HG02970 (cell line): Measurements from ENCODE around the gene OOSP2.

Source experiments
- ATAC-seq: cut with Tn5 transposase; IDR thresholded peaks from one replicate; pipeline ENCODE4 v1.9.1; 2021; ENCODE audit warnings: mild to moderate bottlenecking, moderate library complexity, moderate number of reproducible peaks; ENCODE audit not compliant: unreplicated experiment, low FRiP score

The OOSP2 gene

DNA sequence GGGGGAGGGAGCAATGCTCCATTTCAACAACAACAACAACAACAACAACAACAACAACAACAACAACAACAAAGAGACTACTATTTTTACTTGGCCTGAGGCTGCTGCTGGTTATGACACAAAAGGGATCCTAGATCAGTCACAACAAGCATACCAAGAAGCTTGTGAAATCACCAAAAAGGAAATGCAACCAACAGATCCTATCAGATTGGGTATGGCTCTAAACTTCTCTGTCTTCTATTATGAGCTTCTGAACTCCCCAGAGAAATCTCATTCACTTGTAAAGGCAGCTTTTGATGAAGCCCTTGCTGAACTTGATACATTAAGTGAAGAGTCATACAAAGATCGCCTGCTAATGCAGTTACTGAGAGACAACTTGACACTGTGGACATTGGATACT lies 37.8 kb downstream of the OOSP2 start:
- no peak for ATAC-seq

- no peak for ATAC-seq
Observed at GRCh38 chr11:60078745-60079144, 38.5 kb downstream of the OOSP2 start.

GRCh38 chr11:60080535-60080934 lies 40.3 kb downstream of the OOSP2 start:
- ATAC-seq: no peak

- ATAC-seq: no peak
Observed at GRCh38 chr11:60084631-60085273, 44.5 kb downstream of the OOSP2 start.

GRCh38 chr11:60085909-60086308 lies 45.7 kb downstream of the OOSP2 start:
- ATAC-seq: no peak

DNA sequence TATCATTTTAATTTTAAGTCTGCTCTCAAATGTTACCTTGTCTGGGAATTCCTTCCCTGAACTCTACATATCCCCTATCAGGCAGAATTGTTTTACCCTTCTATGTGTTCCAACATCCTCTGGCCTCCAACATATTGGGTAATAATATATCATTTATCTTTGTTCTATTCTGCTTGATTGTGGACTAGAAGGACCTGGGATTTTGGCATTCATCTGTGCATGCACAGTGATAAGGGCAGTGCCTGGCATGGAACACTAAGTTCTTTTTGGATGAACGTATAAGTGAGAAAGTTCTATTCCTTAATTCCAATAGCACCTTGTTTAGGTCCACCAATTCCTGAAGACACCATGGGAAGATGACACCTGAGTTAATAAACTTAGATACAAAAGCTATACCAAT lies 47.0 kb downstream of the OOSP2 start:
- ATAC-seq: no peak

- no peak for ATAC-seq
Observed at GRCh38 chr11:60088364-60088763, 48.2 kb downstream of the OOSP2 start, which contains the start of gene MS4A2. Gene MS4A2 (plus strand): TSS chr11:60088664. CDS start chr11:60088766, 102 bp downstream.

- no peak for ATAC-seq
Observed at GRCh38 chr11:60095477-60096120, 55.4 kb downstream of the OOSP2 start.

DNA sequence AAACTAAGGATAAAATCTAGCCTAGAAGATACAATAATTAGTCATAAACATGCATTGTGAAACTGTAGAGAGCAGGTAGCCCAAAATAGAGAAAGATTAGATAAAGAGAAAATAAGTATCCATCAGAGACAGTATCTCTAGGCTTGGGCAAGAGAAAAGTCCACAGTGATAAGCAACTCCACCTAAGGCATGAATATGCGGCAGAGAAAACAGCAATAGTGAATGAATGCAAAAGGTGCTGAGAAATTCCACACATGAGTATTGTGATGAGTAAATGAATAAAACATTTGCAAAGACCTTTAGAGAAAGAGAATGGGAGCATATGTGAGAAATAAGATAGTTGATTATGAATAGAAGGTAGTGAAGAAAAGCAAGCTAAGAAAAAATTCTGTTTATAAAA lies 57.0 kb downstream of the OOSP2 start:
- ATAC-seq: no peak
